Dermis blood vessel endothelial cell (primary cell): ENCODE results near the gene BRINP3. TPM values are rescaled to one million over a fixed set of nuclear protein-coding genes. Genes with fewer than 3 reads are reported as not detected.

Experiments used
- DNase-seq: peaks from one replicate; pipeline ENCODE4 v3.0.0; 2010
- total RNA-seq: library from RNA; depleted of rRNA; stranded (reverse); fragments of >200 nt; gene quantifications from 2 replicates; pipeline ENCODE4 v1.2.3, GENCODE V29; 2014

BRINP3 gene
- total RNA-seq, 1 donor from 2014 or later, result not detected

DNA sequence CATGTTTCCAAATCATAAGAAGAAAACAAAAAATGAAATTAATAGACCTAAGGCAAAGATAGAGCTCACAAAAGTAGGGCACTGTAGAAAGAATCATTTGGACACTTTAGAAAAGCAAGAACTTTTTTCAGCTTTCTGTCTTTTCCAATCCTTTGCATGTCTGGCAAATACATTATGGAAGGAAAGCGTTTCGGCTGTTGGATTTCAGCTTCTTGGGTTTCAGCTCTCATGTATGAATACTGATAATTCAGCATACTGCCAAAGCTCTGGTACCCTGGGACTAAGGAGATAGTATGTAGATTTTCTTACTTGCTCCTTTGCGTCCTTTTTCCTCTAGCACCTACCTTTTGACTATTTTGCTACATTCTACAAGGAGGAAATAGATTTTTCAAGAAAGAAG, 375.9 kb downstream of the BRINP3 start:
- DNase-seq, result no peak

DNA sequence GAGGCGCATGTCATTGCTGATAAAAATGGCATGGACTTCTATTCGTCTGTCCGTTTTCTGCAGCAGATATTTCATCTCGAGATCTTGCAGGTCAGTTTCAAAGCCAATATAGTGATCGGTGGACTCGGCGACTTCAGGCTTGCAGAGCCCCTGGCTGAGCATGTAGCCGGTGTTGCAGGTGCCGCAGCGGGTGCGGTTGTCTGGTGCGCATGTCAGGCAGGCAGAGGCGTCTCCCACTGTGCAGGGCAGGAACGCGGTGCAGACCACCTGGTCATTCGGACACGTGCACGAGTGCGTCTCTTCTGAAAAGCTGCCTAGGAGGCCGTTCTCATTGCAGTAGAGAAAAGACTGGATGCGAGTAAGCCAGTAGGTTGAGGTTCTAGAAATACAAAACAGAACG, 378.9 kb downstream of the BRINP3 start:
- no peak for DNase-seq

DNA sequence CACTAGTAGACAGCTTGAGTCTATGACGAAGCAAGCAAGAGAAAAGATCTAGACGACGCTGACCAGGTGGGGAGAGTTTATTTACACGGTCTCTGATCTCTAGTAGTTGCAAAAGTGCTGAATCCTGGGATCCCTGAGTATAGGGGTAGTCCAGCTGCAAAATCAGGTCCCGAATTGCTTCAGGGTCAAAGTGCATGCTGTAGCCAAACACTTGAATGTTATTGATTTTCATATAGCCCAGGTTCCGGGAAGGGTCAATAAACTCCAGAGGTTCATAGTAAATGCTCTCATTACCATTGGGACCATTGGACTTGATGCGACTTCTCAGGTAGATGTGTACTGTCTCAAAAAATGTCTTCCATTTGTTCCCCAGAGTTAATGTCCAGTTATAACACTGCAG, 379.6 kb downstream of the BRINP3 start:
- DNase-seq, result no peak

DNA sequence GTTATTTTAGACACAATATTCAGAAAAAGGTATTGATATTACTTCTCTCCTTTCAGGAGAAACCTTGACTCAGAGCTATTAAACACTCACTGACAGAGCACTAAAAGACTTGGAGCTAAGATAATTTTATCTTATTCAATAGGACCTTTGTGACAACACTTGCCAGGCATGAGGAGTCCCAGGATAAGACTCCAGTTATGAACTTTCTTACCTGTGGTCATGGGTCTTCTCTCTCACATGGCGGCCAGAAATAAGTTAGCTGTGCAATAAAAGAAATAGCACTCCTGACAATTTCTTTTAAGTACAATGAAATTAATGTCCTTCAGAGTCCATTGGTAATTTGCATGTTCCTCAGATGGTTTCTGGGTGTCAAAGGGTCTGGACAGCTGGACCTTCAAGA, 382.1 kb downstream of the BRINP3 start:
- no peak for DNase-seq

DNA sequence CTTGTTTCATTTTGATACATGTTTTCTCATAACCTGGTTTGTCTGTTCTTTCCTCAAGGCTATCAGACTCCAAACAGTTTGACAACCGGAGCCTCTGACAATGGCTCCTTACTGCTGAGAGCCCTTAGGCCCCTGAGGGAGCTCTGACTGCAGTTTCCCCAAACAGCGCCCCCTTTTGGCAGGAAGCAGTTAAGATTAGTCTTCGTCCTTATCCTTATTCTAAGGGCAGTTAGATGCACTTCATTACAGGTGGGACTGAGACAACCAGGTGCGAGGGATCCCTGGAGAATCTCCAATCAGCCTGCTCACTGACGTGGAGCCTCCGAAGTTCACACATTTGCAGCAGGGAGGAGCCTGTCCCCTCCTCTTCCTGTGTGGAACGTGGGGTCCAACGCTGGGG, 393.1 kb downstream of the BRINP3 start:
- no peak for DNase-seq

DNA sequence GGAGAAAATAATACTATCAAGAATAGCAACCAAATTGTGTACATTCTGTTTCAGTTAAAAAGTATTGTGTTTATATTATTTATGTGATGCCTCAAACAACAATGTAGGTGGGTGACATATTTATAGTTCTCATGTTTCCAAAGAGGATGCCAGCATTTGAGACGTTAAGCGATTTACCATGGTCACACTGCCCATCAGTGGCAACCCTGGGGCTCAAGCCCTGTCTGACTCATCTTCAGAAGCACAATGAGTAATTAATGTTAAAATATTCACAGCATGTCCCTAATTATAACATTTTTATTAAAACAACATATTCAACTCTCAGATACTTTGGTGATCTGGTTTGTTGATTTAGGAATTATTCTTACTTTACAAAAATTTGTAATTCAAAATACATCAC, 409.4 kb downstream of the BRINP3 start:
- DNase-seq, result no peak

DNA sequence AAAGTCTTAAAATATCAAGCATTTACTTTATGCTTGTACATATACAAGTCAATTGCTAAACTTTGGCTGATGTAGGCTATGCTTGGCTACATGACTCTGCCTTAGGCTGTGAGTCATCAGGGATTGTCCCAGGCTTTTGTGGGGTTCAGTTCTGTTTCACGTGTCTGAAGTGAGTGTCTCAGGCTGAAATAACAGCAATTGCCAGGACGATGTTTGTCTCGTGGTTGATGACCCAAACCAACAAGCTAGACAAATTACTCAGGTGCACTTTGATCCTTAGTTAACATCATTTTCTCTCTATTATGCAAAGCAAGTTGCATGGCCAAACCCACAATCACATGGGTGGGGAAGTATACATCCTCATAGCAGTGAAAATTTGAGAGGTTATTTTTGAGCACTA, 410.1 kb downstream of the BRINP3 start:
- no peak for DNase-seq

DNA sequence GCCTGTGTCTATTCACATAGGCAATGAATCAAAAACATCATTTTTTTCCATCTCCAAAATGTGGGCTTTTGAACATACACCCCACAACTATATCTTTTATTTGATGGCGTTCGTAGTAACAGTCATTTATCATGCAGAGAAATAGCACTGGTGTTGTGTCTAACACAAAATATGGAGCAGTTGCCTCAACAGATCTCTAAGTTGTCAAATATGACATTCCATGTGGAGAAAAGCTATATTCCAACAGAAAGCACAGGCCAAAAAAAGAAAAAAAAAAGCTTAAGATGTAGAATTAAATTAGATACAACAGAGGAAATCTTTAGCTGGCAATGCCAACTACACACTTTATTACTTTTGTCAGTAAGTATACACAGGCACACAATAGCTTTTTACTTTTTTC, 411.7 kb downstream of the BRINP3 start:
- DNase-seq, result no peak

DNA sequence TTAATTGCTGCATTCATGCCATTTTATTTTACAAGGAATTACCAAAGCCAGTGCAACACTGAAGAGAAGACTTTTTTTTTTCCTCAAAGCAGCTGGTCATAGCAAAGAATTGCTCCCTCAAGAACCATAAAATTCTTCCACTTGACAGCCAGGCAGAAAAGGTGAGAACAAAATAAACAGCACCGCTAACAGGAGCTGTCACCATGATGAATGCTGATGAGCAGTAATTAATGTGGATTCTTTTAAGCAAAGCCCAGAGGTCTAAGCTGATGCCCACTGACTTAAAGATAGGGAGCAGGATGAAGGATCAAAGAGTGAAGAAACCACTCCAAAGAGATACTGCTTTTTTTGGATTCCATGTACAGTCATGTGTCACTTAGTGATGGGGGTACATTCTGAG, 428.4 kb downstream of the BRINP3 start:
- no peak for DNase-seq
